ENCODE results near the gene CHRNA7. TPM values are rescaled to one million over a fixed set of nuclear protein-coding genes. Genes with fewer than 3 reads are reported as not detected.
A peak's percentile ranks its signal among the peaks of the same experiment; 100 is the strongest.
"Not testable (repeated sequence)": the region's sequence is repeated elsewhere in the genome, so short reads cannot be mapped to it uniquely, and the experiment has no call there.

The CHRNA7 gene
- total RNA-seq, 1 donor from 2014 or later, result 9.5 TPM

GRCh38 chr15:32148833-32149555 lies 118.7 kb downstream of the CHRNA7 start:
- Mint-ChIP-seq H3K27ac (ENCODE audit: unreplicated experiment) (no peak overlapping the region), H3K36me3 (ENCODE audit: low read depth) (no peaks in the 10 kb centered on the region)

GRCh38 chr15:32152574-32152973 lies 122.3 kb downstream of the CHRNA7 start:
- DNase-seq (ENCODE audit: low read depth, low spot score), result no peak
- no peaks in the 10 kb centered on the region for H3K9me3 Mint-ChIP-seq
- H3K4me1 Mint-ChIP-seq, result peaks cover 5% of the 10 kb centered on the region
- TF ChIP-seq CTCF (conservative IDR thresholded peaks at IDR 0.05), result no peak
- no peaks in the 10 kb centered on the region for H3K27me3 Mint-ChIP-seq (ENCODE audit: low read depth)
- H3K27ac Mint-ChIP-seq (ENCODE audit: unreplicated experiment), result peak overlapping the region; percentile 78
- no peaks in the 10 kb centered on the region for H3K36me3 Mint-ChIP-seq (ENCODE audit: low read depth)
- H3K4me3 Mint-ChIP-seq, result no peak overlapping the region

More at GRCh38 chr15:32148833-32149555, 118.7 kb downstream of the CHRNA7 start:
- no peak overlapping the region for H3K4me3 Mint-ChIP-seq
- no peak for TF ChIP-seq CTCF (conservative IDR thresholded peaks at IDR 0.05)
- DNase-seq (ENCODE audit: low read depth, low spot score), result no peak
- no peaks in the 10 kb centered on the region for H3K9me3 Mint-ChIP-seq
- peaks cover 5% of the 10 kb centered on the region for H3K4me1 Mint-ChIP-seq
- H3K27me3 Mint-ChIP-seq (ENCODE audit: low read depth), result no peaks in the 10 kb centered on the region

- H3K36me3 Mint-ChIP-seq (ENCODE audit: low read depth); H3K27me3 Mint-ChIP-seq (ENCODE audit: low read depth); H3K4me1 Mint-ChIP-seq; DNase-seq (ENCODE audit: low read depth, low spot score); H3K27ac Mint-ChIP-seq (ENCODE audit: unreplicated experiment); H3K9me3 Mint-ChIP-seq; H3K4me3 Mint-ChIP-seq: not testable (repeated sequence)
Observed at GRCh38 chr15:32153868-32154623, 123.7 kb downstream of the CHRNA7 start.

GRCh38 chr15:32162143-32162542 lies 131.8 kb downstream of the CHRNA7 start:
- H3K27ac Mint-ChIP-seq (ENCODE audit: unreplicated experiment); H3K4me3 Mint-ChIP-seq; DNase-seq (ENCODE audit: low read depth, low spot score); H3K27me3 Mint-ChIP-seq (ENCODE audit: low read depth); H3K9me3 Mint-ChIP-seq; H3K4me1 Mint-ChIP-seq; H3K36me3 Mint-ChIP-seq (ENCODE audit: low read depth): not testable (repeated sequence)

GRCh38 chr15:32164065-32164464 lies 133.8 kb downstream of the CHRNA7 start:
- H3K27me3 Mint-ChIP-seq (ENCODE audit: low read depth); H3K4me1 Mint-ChIP-seq; H3K4me3 Mint-ChIP-seq; H3K9me3 Mint-ChIP-seq; H3K36me3 Mint-ChIP-seq (ENCODE audit: low read depth); DNase-seq (ENCODE audit: low read depth, low spot score); H3K27ac Mint-ChIP-seq (ENCODE audit: unreplicated experiment): not testable (repeated sequence)

GRCh38 chr15:32164747-32165146 lies 134.4 kb downstream of the CHRNA7 start:
- not testable (repeated sequence) for H3K27me3 Mint-ChIP-seq (ENCODE audit: low read depth); DNase-seq (ENCODE audit: low read depth, low spot score); H3K4me1 Mint-ChIP-seq; H3K36me3 Mint-ChIP-seq (ENCODE audit: low read depth); H3K27ac Mint-ChIP-seq (ENCODE audit: unreplicated experiment); H3K9me3 Mint-ChIP-seq; H3K4me3 Mint-ChIP-seq

GRCh38 chr15:32165775-32166174 lies 135.5 kb downstream of the CHRNA7 start:
- not testable (repeated sequence) for H3K4me3 Mint-ChIP-seq; H3K27ac Mint-ChIP-seq (ENCODE audit: unreplicated experiment); H3K27me3 Mint-ChIP-seq (ENCODE audit: low read depth); H3K4me1 Mint-ChIP-seq; H3K9me3 Mint-ChIP-seq; H3K36me3 Mint-ChIP-seq (ENCODE audit: low read depth); DNase-seq (ENCODE audit: low read depth, low spot score)

- DNase-seq (ENCODE audit: low read depth, low spot score); H3K36me3 Mint-ChIP-seq (ENCODE audit: low read depth): not testable (repeated sequence)
Observed at GRCh38 chr15:32166270-32166669, 136.0 kb downstream of the CHRNA7 start.

GRCh38 chr15:32167913-32168312 lies 137.6 kb downstream of the CHRNA7 start:
- not testable (repeated sequence) for DNase-seq (ENCODE audit: low read depth, low spot score); H3K27ac Mint-ChIP-seq (ENCODE audit: unreplicated experiment); H3K27me3 Mint-ChIP-seq (ENCODE audit: low read depth); H3K36me3 Mint-ChIP-seq (ENCODE audit: low read depth); H3K4me1 Mint-ChIP-seq; H3K4me3 Mint-ChIP-seq; H3K9me3 Mint-ChIP-seq

More at GRCh38 chr15:32166270-32166669, 136.0 kb downstream of the CHRNA7 start:
- not testable (repeated sequence) for H3K27ac Mint-ChIP-seq (ENCODE audit: unreplicated experiment); H3K4me1 Mint-ChIP-seq; H3K27me3 Mint-ChIP-seq (ENCODE audit: low read depth); H3K9me3 Mint-ChIP-seq; H3K4me3 Mint-ChIP-seq

GRCh38 chr15:32180579-32180978 lies 150.3 kb downstream of the CHRNA7 start:
- H3K9me3 Mint-ChIP-seq; H3K27ac Mint-ChIP-seq (ENCODE audit: unreplicated experiment); H3K27me3 Mint-ChIP-seq (ENCODE audit: low read depth); H3K4me1 Mint-ChIP-seq; DNase-seq (ENCODE audit: low read depth, low spot score); H3K36me3 Mint-ChIP-seq (ENCODE audit: low read depth); H3K4me3 Mint-ChIP-seq: not testable (repeated sequence)

- not testable (repeated sequence) for DNase-seq (ENCODE audit: low read depth, low spot score); H3K27ac Mint-ChIP-seq (ENCODE audit: unreplicated experiment); H3K4me1 Mint-ChIP-seq; H3K9me3 Mint-ChIP-seq; H3K27me3 Mint-ChIP-seq (ENCODE audit: low read depth); H3K36me3 Mint-ChIP-seq (ENCODE audit: low read depth); H3K4me3 Mint-ChIP-seq
Observed at GRCh38 chr15:32193780-32194179, 163.5 kb downstream of the CHRNA7 start.

GRCh38 chr15:32196206-32196605 lies 165.9 kb downstream of the CHRNA7 start:
- not testable (repeated sequence) for H3K36me3 Mint-ChIP-seq (ENCODE audit: low read depth); H3K4me3 Mint-ChIP-seq; H3K27me3 Mint-ChIP-seq (ENCODE audit: low read depth); H3K4me1 Mint-ChIP-seq; DNase-seq (ENCODE audit: low read depth, low spot score); H3K9me3 Mint-ChIP-seq; H3K27ac Mint-ChIP-seq (ENCODE audit: unreplicated experiment)
